GM12878 (cell line): ENCODE data around the gene DOCK9. TPM values are rescaled to one million over a fixed set of nuclear protein-coding genes. Genes with fewer than 3 reads are reported as not detected.

Experiments used
- ATAC-seq: fragments of 200-7000 bp; cut with Tn5 transposase; 3 replicates; pipeline ENCODE4 v1.9.1; 2020; ENCODE audit warnings: mild to moderate bottlenecking, moderate library complexity
- BruUV-seq: library from RNA; stranded (reverse); fragments of 400-500 nt; replicated peaks from 2 replicates; lab custom pipeline; 2021; lab: Mats Ljungman, UMichigan
- CTCF ChIA-PET: fragments of 300-600 bp; sonication (Branson Sonifier 250); formaldehyde crosslinking; extraction: SDS; loops from one replicate; lab custom pipeline; 2021; ENCODE audit warnings: inconsistent platforms; lab: Yijun Ruan, JAX
- POLR2A ChIA-PET: fragments of 350-600 bp; formaldehyde crosslinking; extraction: SDS; loops from one replicate; lab custom pipeline; 2021; ENCODE audit warnings: inconsistent platforms; lab: Charles Lee
- RAD21 ChIA-PET: fragments of 300-600 bp; sonication (Branson Sonifier 250); formaldehyde crosslinking; loops from one replicate; lab custom pipeline; 2023; ENCODE audit warnings: antibody characterized with exemption; ENCODE audit not compliant: unreplicated experiment; lab: Charles Lee
- SMC1A ChIA-PET: fragments of 300-600 bp; sonication (Branson Sonifier 250); formaldehyde crosslinking; loops from one replicate; lab custom pipeline; 2023; ENCODE audit not compliant: unreplicated experiment, uncharacterized antibody; lab: Charles Lee
- DNase-seq: peaks from one replicate; pipeline ENCODE4 v3.0.0-alpha.2; 2011; ENCODE audit warnings: low read depth, low spot score
- FAIRE-seq: peaks from 3 replicates; lab custom pipeline; 2011; peaks lifted over from hg19 to GRCh38; lab: Jason Lieb, UNC
- H2AFZ ChIP-seq: 2 replicates; pipeline ENCODE4 v1.6.0; 2011; ENCODE audit warnings: low read depth, low read length, control low read depth; ENCODE audit not compliant: control insufficient read depth
- H3K27ac ChIP-seq: 2 replicates; pipeline ENCODE4 v1.5.1; 2011; ENCODE audit warnings: control low read depth; ENCODE audit not compliant: control insufficient read depth, insufficient read depth
- H3K27me3 ChIP-seq, 2 experiments: replicated peaks in 1 of 2; 2 replicates each; pipeline versions ENCODE4 v1.6.0 to v1.6.1; 2011; ENCODE audit warnings: low read length in 1 of 2; ENCODE audit not compliant: control insufficient read depth in 2 of 2, insufficient read depth in 2 of 2
- H3K36me3 ChIP-seq, 2 experiments: 2 replicates each; pipeline ENCODE4 v1.5.1; 2011; ENCODE audit warnings: low read length in 1 of 2; ENCODE audit not compliant: control insufficient read depth in 2 of 2, insufficient read depth in 2 of 2
- H3K4me1 ChIP-seq: 2 replicates; pipeline ENCODE4 v1.6.1; 2011; ENCODE audit warnings: mild to moderate bottlenecking, low read length, moderate library complexity, mixed read lengths; ENCODE audit not compliant: control insufficient read depth, insufficient read depth
- H3K4me2 ChIP-seq: 2 replicates; pipeline ENCODE4 v1.6.0; 2011; ENCODE audit warnings: control low read depth; ENCODE audit not compliant: control insufficient read depth, insufficient read depth
- H3K4me3 ChIP-seq: fragments of 200-600 bp; sonication (generic); 2 replicates; pipeline ENCODE4 v1.5.1; 2016
- H3K79me2 ChIP-seq: 2 replicates; pipeline ENCODE4 v1.6.0; 2011; ENCODE audit warnings: low read length; ENCODE audit not compliant: control insufficient read depth, insufficient read depth
- H3K9ac ChIP-seq: 2 replicates; pipeline ENCODE4 v1.8.0; 2011; ENCODE audit warnings: low read length, control low read depth, mixed read lengths; ENCODE audit not compliant: control insufficient read depth, insufficient read depth
- H3K9me3 ChIP-seq: replicated peaks from 3 replicates; pipeline ENCODE4 v1.5.1; 2011; ENCODE audit warnings: mild to moderate bottlenecking, low read length; ENCODE audit not compliant: control insufficient read depth, insufficient read depth
- H4K20me1 ChIP-seq: 2 replicates; pipeline ENCODE4 v1.6.0; 2011; ENCODE audit not compliant: control insufficient read depth, insufficient read depth
- BCLAF1 ChIP-seq: fragments of 450-650 bp; IDR thresholded peaks from 2 replicates; pipeline ENCODE4 v1.6.1; 2017; ENCODE audit warnings: antibody characterized with exemption, mild to moderate bottlenecking, moderate library complexity
- CBX3 ChIP-seq: fragments of 200-600 bp; sonication (generic); IDR thresholded peaks from 2 replicates; pipeline ENCODE4 v1.6.1; 2016; ENCODE audit warnings: low read depth, borderline replicate concordance
- CREM ChIP-seq: IDR thresholded peaks from 2 replicates; pipeline ENCODE4 v1.6.1; 2014; ENCODE audit warnings: antibody characterized with exemption, low read depth
- HSF1 ChIP-seq: fragments of 150-350 bp; IDR thresholded peaks from 2 replicates; pipeline ENCODE4 v1.6.1; 2014; ENCODE audit warnings: mild to moderate bottlenecking, low read depth, low read length
- MAX ChIP-seq: IDR thresholded peaks from 2 replicates; pipeline ENCODE4 v1.6.1; 2012; ENCODE audit warnings: low read depth, low read length, improper control_type of control experiment
- MTA3 ChIP-seq: IDR thresholded peaks from 2 replicates; pipeline ENCODE4 v1.6.1; 2012; ENCODE audit warnings: low read length, inconsistent platforms, borderline replicate concordance
- NRF1 ChIP-seq: conservative IDR thresholded peaks from 2 replicates; pipeline ENCODE4 v1.6.1; 2011; ENCODE audit warnings: mild to moderate bottlenecking, low read depth, low read length, improper control_type of control experiment
- STAT3 ChIP-seq: IDR thresholded peaks from 2 replicates; pipeline ENCODE4 v1.6.1; 2011; ENCODE audit warnings: low read depth, low read length, improper control_type of control experiment
- ZBTB11 ChIP-seq: fragments of 450-650 bp; formaldehyde crosslinking; IDR thresholded peaks from 2 replicates; pipeline ENCODE4 v1.5.0; 2022; ENCODE audit warnings: mild to moderate bottlenecking, missing genetic modification characterization
- ZBTB4 ChIP-seq: fragments of 450-650 bp; formaldehyde crosslinking; IDR thresholded peaks from 2 replicates; pipeline ENCODE4 v1.4.0; 2022; ENCODE audit warnings: mild to moderate bottlenecking, moderate library complexity
- ZNF384 ChIP-seq: IDR thresholded peaks from 2 replicates; pipeline ENCODE4 v1.6.1; 2012; ENCODE audit warnings: low read depth, mild to moderate bottlenecking, low read length, improper control_type of control experiment, borderline replicate concordance
- WGBS: methylation state at CpG from one replicate; pipeline ENCODE4 v1.1.6; 2016; ENCODE audit warnings: low lambda C conversion rate; ENCODE audit not compliant: insufficient replicate concordance, insufficient coverage; ENCODE audit errors: missing lambda C conversion rate; 5-methylcytosine and 5-hydroxymethylcytosine counted together
- in situ Hi-C: fragments of 300-500 bp; cut with MboI; formaldehyde crosslinking; loops from 9 replicates; pipeline ENCODE4 v1.14.3; 2018; ENCODE audit warnings: mixed read lengths
- intact Hi-C: fragments of 100-400 bp; cut with micrococcal nuclease; formaldehyde crosslinking; loops from one replicate; pipeline ENCODE4 v1.14.2; 2022; ENCODE audit not compliant: unreplicated experiment
- polyA plus RNA-seq, 11 experiments: library from polyadenylated mRNA; depleted of rRNA in 4 of 11; unstranded in 6 of 11; stranded (reverse) in 5 of 11; fragments of >200 nt; fragmentation: Nextera tagmentation in 4 of 11; fragmentation: Illumina TruSeq in 1 of 11; extraction: Ambion mirVana in 4 of 11; extraction: Trizol in 1 of 11; gene quantifications; 1 replicate in 1 of 11; 2 replicates in 10 of 11; pipeline versions ENCODE4 v1.2.1 to v1.2.3, GENCODE V29; 2011 to 2016; ENCODE audit warnings: inconsistent platforms in 2 of 11, missing spikeins in 2 of 11, low read depth in 1 of 11
- total RNA-seq, 4 experiments: library from RNA; depleted of rRNA in 3 of 4; stranded (reverse); fragments of >200 nt in 3 of 4; fragmentation: Illumina TruSeq in 1 of 4; extraction: Trizol in 1 of 4; gene quantifications; 2 replicates each; pipeline versions ENCODE4 v1.2.1 to v1.2.3, GENCODE V29; 2013 to 2021

Gene DOCK9
- total and polyA plus RNA-seq, 10 of the 15 experiments (the other 5 are each of a cell fraction or from before 2014, with no cell fraction given), result 0.09 to 2.9 (median 0.74) TPM

- no peak overlapping the region for H3K4me3 ChIP-seq
- no peaks in the 10 kb centered on the region for H3K79me2 ChIP-seq
- no peaks in the 10 kb centered on the region for H3K9me3 ChIP-seq
- no peak overlapping the region for H3K4me2 ChIP-seq
- ChIA-PET CTCF (no interaction called here), POLR2A (no interaction called here), SMC1A (interaction anchor here (1.5 kb wide), 1 partner anchor 421 kb away, joined by 3 read pairs; no protein-coding TSS in a partner anchor), RAD21 (interaction anchor here (3.5 kb wide), 1 partner anchor 989 kb away, joined by 16 read pairs; no protein-coding TSS in a partner anchor)
- FAIRE-seq, result no peak
- no peak overlapping the region for H3K9ac ChIP-seq
- H2AFZ ChIP-seq, result no peak overlapping the region
- ATAC-seq, result no peak
- H3K4me1 ChIP-seq, result no peaks in the 10 kb centered on the region
- no peaks in the 10 kb centered on the region for H3K36me3 ChIP-seq
- H4K20me1 ChIP-seq, result no peaks in the 10 kb centered on the region
- 38% methylated on average over 7 of the region's 7 CpGs for WGBS
- no TSS peak for BruUV-seq
- no peak overlapping the region for H3K27ac ChIP-seq
- in situ Hi-C loops (loop anchor here (10.0 kb wide), 1 partner anchor 401 kb away; no protein-coding TSS in a partner anchor), intact Hi-C loops (loop anchor here (10.0 kb wide), 1 partner anchor 131 kb away; no protein-coding TSS in a partner anchor)
- DNase-seq, result no peak
- no peaks in the 10 kb centered on the region for H3K27me3 ChIP-seq
- TF ChIP-seq ZBTB4 (CRISPR knock-in tag) (no peak), STAT3 (no peak), CREM (no peak), HSF1 (no peak), MTA3 (no peak), ZNF384 (no peak), CBX3 (no peak), ZBTB11 (CRISPR knock-in tag) (no peak), BCLAF1 (no peak), NRF1 (no peak), MAX (no peak)
Observed at GRCh38 chr13:98845742-98846141, 132.1 kb downstream of the DOCK9 start.
